ENCODE measurements around the gene MAP3K7.

Gene MAP3K7

GRCh38 chr6:90533615-90534336 is 53.1 kb downstream of the MAP3K7 start:
- no peak for DNase-seq (ENCODE audit: low read depth)
- TF ChIP-seq CTCF (conservative IDR thresholded peaks at IDR 0.05; ENCODE audit: low read depth, low read length) = no peak
- H3K4me3 ChIP-seq (ENCODE audit: low read length) = no peak overlapping the region

- no peak for DNase-seq (ENCODE audit: low read depth)
- no peak overlapping the region for H3K4me3 ChIP-seq (ENCODE audit: low read length)
- no peak for TF ChIP-seq CTCF (conservative IDR thresholded peaks at IDR 0.05; ENCODE audit: low read depth, low read length)
These were observed 56.0 kb downstream of the MAP3K7 start for GRCh38 chr6:90530882-90531281.

- no peak overlapping the region for H3K4me3 ChIP-seq (ENCODE audit: low read length)
- no peak for DNase-seq (ENCODE audit: low read depth)
- TF ChIP-seq CTCF (conservative IDR thresholded peaks at IDR 0.05; ENCODE audit: low read depth, low read length) = no peak
These were observed 61.5 kb downstream of the MAP3K7 start for GRCh38 chr6:90525421-90525820.

GRCh38 chr6:90523779-90524310 is 63.0 kb downstream of the MAP3K7 start:
- no peak for DNase-seq (ENCODE audit: low read depth)
- no peak for TF ChIP-seq CTCF (conservative IDR thresholded peaks at IDR 0.05; ENCODE audit: low read depth, low read length)
- H3K4me3 ChIP-seq (ENCODE audit: low read length) = no peak overlapping the region

GRCh38 chr6:90521955-90522354 is 64.9 kb downstream of the MAP3K7 start:
- DNase-seq (ENCODE audit: low read depth) = no peak
- H3K4me3 ChIP-seq (ENCODE audit: low read length) = no peak overlapping the region
- no peak for TF ChIP-seq CTCF (conservative IDR thresholded peaks at IDR 0.05; ENCODE audit: low read depth, low read length)

GRCh38 chr6:90516074-90516660 is 70.7 kb downstream of the MAP3K7 start:
- no peak for TF ChIP-seq CTCF (conservative IDR thresholded peaks at IDR 0.05; ENCODE audit: low read depth, low read length)
- H3K4me3 ChIP-seq (ENCODE audit: low read length) = no peak overlapping the region
- no peak for DNase-seq (ENCODE audit: low read depth)

GRCh38 chr6:90514496-90514895 is 72.4 kb downstream of the MAP3K7 start:
- no peak overlapping the region for H3K4me3 ChIP-seq (ENCODE audit: low read length)
- no peak for DNase-seq (ENCODE audit: low read depth)
- TF ChIP-seq CTCF (conservative IDR thresholded peaks at IDR 0.05; ENCODE audit: low read depth, low read length) = no peak
